Fibroblast of skin of right quadriceps (primary cell): ENCODE results near the gene PLD5.
A peak's percentile ranks its signal among the peaks of the same experiment; 100 is the strongest.
"Not testable (repeated sequence)": the region's sequence is repeated elsewhere in the genome, so short reads cannot be mapped to it uniquely, and the experiment has no call there.

Experiments used
- DNase-seq: peaks from one replicate; pipeline ENCODE4 v3.0.0-alpha.2; 2013

PLD5 gene

GRCh38 chr1:242206994-242207393, 317.5 kb downstream of the PLD5 start:
- no peak for DNase-seq

- DNase-seq = peak; percentile 32
These were observed 318.6 kb downstream of the PLD5 start for GRCh38 chr1:242205622-242206489.

- DNase-seq = no peak
These were observed 321.2 kb downstream of the PLD5 start for GRCh38 chr1:242203262-242203661.

- no peak for DNase-seq
These were observed 323.4 kb downstream of the PLD5 start for GRCh38 chr1:242201090-242201489.

- no peak for DNase-seq
These were observed 324.6 kb downstream of the PLD5 start for GRCh38 chr1:242199776-242200458.

- DNase-seq = no peak
These were observed 326.3 kb downstream of the PLD5 start for GRCh38 chr1:242197907-242198820.

- DNase-seq = no peak
These were observed 327.6 kb downstream of the PLD5 start for GRCh38 chr1:242196914-242197313.

GRCh38 chr1:242196101-242196500, 328.4 kb downstream of the PLD5 start:
- DNase-seq = no peak

- DNase-seq = no peak
These were observed 334.9 kb downstream of the PLD5 start for GRCh38 chr1:242189591-242189990.

- DNase-seq = no peak
These were observed 336.7 kb downstream of the PLD5 start for GRCh38 chr1:242187816-242188215.

- DNase-seq = no peak
These were observed 337.3 kb downstream of the PLD5 start for GRCh38 chr1:242187171-242187570.

- no peak for DNase-seq
These were observed 338.8 kb downstream of the PLD5 start for GRCh38 chr1:242185731-242186130.

- DNase-seq = no peak
These were observed 339.5 kb downstream of the PLD5 start for GRCh38 chr1:242184955-242185354.

GRCh38 chr1:242179767-242180166, 344.7 kb downstream of the PLD5 start:
- not testable (repeated sequence) for DNase-seq

GRCh38 chr1:242178924-242179708, 345.4 kb downstream of the PLD5 start:
- no peak for DNase-seq

GRCh38 chr1:242178436-242178835, 346.1 kb downstream of the PLD5 start:
- no peak for DNase-seq

- no peak for DNase-seq
These were observed 362.4 kb downstream of the PLD5 start for GRCh38 chr1:242162140-242162539.

GRCh38 chr1:242147096-242147976, 377.2 kb downstream of the PLD5 start:
- DNase-seq = peak; percentile 25

- DNase-seq = no peak
These were observed 377.8 kb downstream of the PLD5 start for GRCh38 chr1:242146652-242147051.

- no peak for DNase-seq
These were observed 383.7 kb downstream of the PLD5 start for GRCh38 chr1:242140836-242141235.

- no peak for DNase-seq
These were observed 384.5 kb downstream of the PLD5 start for GRCh38 chr1:242139986-242140385.
